HG02885 (cell line): ENCODE measurements around the gene MRPL34.

Source experiments
- ATAC-seq: cut with Tn5 transposase; IDR thresholded peaks from one replicate; pipeline ENCODE4 v1.9.1; 2021; ENCODE audit warnings: mild to moderate bottlenecking; ENCODE audit not compliant: unreplicated experiment, poor library complexity

The MRPL34 gene

GRCh38 chr19:17327068-17327653 lies 21.5 kb downstream of the MRPL34 start:
- no peak for ATAC-seq

- ATAC-seq, result no peak
Measured at GRCh38 chr19:17327654-17328516, 22.2 kb downstream of the MRPL34 start.

- no peak for ATAC-seq
Measured at GRCh38 chr19:17328517-17329365, 23.1 kb downstream of the MRPL34 start.

GRCh38 chr19:17329366-17330261 lies 23.9 kb downstream of the MRPL34 start:
- no peak for ATAC-seq

- ATAC-seq, result no peak
Measured at GRCh38 chr19:17330262-17331044, 24.8 kb downstream of the MRPL34 start.

- ATAC-seq, result no peak
Measured at GRCh38 chr19:17331045-17331558, 25.4 kb downstream of the MRPL34 start.

GRCh38 chr19:17332360-17332676 lies 26.6 kb downstream of the MRPL34 start:
- ATAC-seq, result no peak

- no peak for ATAC-seq
Measured at GRCh38 chr19:17332677-17333581, 27.3 kb downstream of the MRPL34 start.

- no peak for ATAC-seq
Measured at GRCh38 chr19:17333611-17334413, 28.1 kb downstream of the MRPL34 start.

- peak; percentile 49 for ATAC-seq
Measured at GRCh38 chr19:17334414-17335409, 29.0 kb downstream of the MRPL34 start, which contains the start of gene ANO8. Gene ANO8, minus strand, starts transcription at chr19:17334855. Its CDS starts 185 bp downstream, at chr19:17334670.

GRCh38 chr19:17335575-17335974 lies 29.9 kb downstream of the MRPL34 start:
- no peak for ATAC-seq

GRCh38 chr19:17336872-17337674 lies 31.4 kb downstream of the MRPL34 start, which contains the start of gene GTPBP3:
Gene GTPBP3, plus strand, starts transcription at chr19:17337553. Its CDS starts 59 bp downstream, at chr19:17337612.
- ATAC-seq, result peak; percentile 80

GRCh38 chr19:17337675-17338432 lies 32.2 kb downstream of the MRPL34 start:
- ATAC-seq, result no peak

GRCh38 chr19:17338433-17339078 lies 32.9 kb downstream of the MRPL34 start:
- ATAC-seq, result no peak
